GM19395 (cell line): ENCODE results near the gene HLA-DRB1.
A peak's percentile ranks its signal among the peaks of the same experiment; 100 is the strongest.
"Not testable (repeated sequence)": the region's sequence is repeated elsewhere in the genome, so short reads cannot be mapped to it uniquely, and the experiment has no call there.

Experiments used
- ATAC-seq: cut with Tn5 transposase; IDR thresholded peaks from one replicate; pipeline ENCODE4 v1.9.1; 2021; ENCODE audit warnings: mild to moderate bottlenecking, moderate library complexity; ENCODE audit not compliant: unreplicated experiment

The HLA-DRB1 gene

GRCh38 chr6:32589596-32590449 lies at the start of gene HLA-DRB1:
Gene HLA-DRB1, minus strand, starts transcription at chr6:32589848. Its CDS starts 106 bp downstream, at chr6:32589742.
- ATAC-seq, result peak; percentile 92

GRCh38 chr6:32638532-32639219 lies 49.0 kb upstream of the HLA-DRB1 start:
- no peak for ATAC-seq

GRCh38 chr6:32637883-32638282 lies 48.2 kb upstream of the HLA-DRB1 start:
- ATAC-seq, result no peak

- ATAC-seq, result peak; percentile 68
Measured at GRCh38 chr6:32637219-32637880, 47.7 kb upstream of the HLA-DRB1 start, which contains the start of gene HLA-DQA1. Gene HLA-DQA1, plus strand, starts transcription at chr6:32637406. Its CDS starts 53 bp downstream, at chr6:32637459.

- ATAC-seq, result no peak
Measured at GRCh38 chr6:32635526-32636123, 46.0 kb upstream of the HLA-DRB1 start.

- ATAC-seq, result not testable (repeated sequence)
Measured at GRCh38 chr6:32629793-32630192, 40.1 kb upstream of the HLA-DRB1 start.

- ATAC-seq, result peak; percentile 56
Measured at GRCh38 chr6:32627831-32628230, 38.2 kb upstream of the HLA-DRB1 start.

GRCh38 chr6:32627249-32627648 lies 37.6 kb upstream of the HLA-DRB1 start:
- ATAC-seq, result no peak

GRCh38 chr6:32625137-32625536 lies 35.5 kb upstream of the HLA-DRB1 start:
- no peak for ATAC-seq

- no peak for ATAC-seq
Measured at GRCh38 chr6:32624565-32624964, 34.9 kb upstream of the HLA-DRB1 start.

- ATAC-seq, result no peak
Measured at GRCh38 chr6:32623693-32624092, 34.0 kb upstream of the HLA-DRB1 start.

- ATAC-seq, result peak; percentile 72
Measured at GRCh38 chr6:32622545-32623401, 33.1 kb upstream of the HLA-DRB1 start.

- no peak for ATAC-seq
Measured at GRCh38 chr6:32621372-32621771, 31.7 kb upstream of the HLA-DRB1 start.

GRCh38 chr6:32617751-32618150 lies 28.1 kb upstream of the HLA-DRB1 start:
- ATAC-seq, result no peak

- ATAC-seq, result no peak
Measured at GRCh38 chr6:32615885-32616532, 26.4 kb upstream of the HLA-DRB1 start.

GRCh38 chr6:32614366-32615081 lies 24.9 kb upstream of the HLA-DRB1 start:
- ATAC-seq, result no peak

GRCh38 chr6:32613475-32613874 lies 23.8 kb upstream of the HLA-DRB1 start:
- no peak for ATAC-seq

GRCh38 chr6:32610682-32611296 lies 21.1 kb upstream of the HLA-DRB1 start:
- ATAC-seq, result no peak
